GM19043 (cell line): ENCODE results near the gene DLG3.
"Not testable (repeated sequence)": the region's sequence is repeated elsewhere in the genome, so short reads cannot be mapped to it uniquely, and the experiment has no call there.

Experiments used
- ATAC-seq: cut with Tn5 transposase; IDR thresholded peaks from one replicate; pipeline ENCODE4 v1.9.1; 2021; ENCODE audit warnings: low read depth; ENCODE audit not compliant: unreplicated experiment

The DLG3 gene

DNA sequence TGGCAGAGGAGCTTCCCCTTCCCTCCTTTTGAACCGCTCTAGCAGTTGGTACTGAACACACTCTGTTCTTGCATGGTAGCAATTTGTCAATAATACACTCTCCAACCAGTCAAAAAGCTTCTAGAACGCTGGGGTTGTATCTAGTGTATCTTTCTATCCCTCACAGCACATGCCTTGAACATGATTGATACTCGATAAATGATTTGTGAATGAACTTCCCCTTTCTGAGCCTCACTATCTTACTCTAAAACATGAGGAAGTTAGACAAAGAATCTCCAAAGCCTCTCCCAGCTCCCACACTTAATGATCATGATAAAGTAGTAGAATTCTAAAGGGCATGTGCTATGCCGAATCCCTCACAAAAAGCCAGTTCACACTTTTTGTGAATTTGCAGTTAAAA is 64.4 kb downstream of the DLG3 start:
- no peak for ATAC-seq

DNA sequence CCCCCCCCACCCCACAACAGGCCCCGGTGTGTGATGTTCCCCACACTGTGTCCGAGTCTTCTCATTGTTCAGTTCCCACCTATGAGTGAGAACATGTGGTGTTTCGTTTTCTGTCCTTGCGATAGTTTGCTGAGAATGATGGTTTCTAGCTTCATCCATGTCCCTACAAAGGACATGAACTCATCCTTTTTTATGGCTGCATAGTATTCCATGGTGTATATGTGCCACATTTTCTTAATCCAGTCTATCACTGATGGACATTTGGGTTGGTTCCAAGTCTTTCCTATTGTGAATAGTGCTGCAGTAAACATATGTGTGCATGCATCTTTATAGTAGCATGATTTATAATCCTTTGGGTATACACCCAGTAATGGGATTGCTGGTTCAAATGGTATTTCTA is 70.6 kb downstream of the DLG3 start:
- ATAC-seq: not testable (repeated sequence)

DNA sequence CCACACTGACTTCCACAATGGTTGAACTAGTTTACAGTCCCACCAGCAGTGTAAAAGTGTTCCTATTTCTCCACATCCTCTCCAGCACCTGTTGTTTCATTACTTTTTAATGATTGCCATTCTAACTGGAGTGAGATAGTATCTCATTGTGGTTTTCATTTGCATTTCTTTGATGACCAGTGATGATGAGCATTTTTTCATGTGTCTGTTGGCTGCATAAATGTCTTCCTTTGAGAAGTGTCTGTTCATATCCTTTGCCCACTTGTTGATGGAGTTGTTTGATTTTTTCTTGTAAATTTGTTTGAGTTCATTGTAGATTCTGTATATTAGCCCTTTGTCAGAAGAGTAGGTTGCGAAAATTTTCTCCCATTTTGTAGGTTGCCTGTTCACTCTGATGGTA is 71.1 kb downstream of the DLG3 start:
- ATAC-seq: not testable (repeated sequence)

DNA sequence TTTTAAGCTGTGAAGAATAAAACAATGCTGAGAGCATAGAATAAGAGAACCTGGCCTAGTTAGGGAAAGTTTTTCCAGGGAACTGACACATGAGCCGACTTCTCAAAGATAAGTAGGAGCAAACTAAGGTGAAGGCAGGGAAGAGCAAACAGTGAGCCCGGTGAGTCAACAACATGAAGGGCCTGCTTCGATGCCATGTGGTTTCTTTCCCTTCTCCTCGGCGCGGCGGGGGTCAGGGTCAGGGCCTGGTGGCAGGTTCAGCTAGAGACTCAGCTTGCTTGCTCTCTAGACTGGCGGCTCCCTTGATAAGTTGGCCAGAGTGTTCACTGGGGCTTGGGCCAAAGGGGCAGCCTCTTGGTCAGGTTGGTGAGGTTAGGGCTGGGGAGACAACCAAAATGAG is 81.1 kb downstream of the DLG3 start:
- no peak for ATAC-seq

DNA sequence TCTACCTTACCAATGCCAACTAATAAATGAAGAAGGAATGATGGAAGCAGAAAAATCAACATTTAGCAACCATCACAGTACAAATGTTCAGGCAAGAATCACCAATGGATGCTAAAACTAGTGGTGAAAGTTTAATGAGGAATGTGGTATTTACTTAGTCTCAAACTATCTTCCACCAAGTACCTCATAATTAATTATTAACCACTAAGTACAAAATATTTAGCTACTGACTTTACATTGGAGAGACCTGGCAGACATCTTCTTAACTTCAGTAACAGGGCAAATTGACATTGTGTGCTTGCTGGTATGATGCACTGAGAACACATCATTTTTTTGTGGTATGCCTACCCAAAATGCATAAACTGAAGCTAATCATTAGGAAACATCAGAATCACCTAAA is 82.4 kb downstream of the DLG3 start:
- ATAC-seq: no peak

DNA sequence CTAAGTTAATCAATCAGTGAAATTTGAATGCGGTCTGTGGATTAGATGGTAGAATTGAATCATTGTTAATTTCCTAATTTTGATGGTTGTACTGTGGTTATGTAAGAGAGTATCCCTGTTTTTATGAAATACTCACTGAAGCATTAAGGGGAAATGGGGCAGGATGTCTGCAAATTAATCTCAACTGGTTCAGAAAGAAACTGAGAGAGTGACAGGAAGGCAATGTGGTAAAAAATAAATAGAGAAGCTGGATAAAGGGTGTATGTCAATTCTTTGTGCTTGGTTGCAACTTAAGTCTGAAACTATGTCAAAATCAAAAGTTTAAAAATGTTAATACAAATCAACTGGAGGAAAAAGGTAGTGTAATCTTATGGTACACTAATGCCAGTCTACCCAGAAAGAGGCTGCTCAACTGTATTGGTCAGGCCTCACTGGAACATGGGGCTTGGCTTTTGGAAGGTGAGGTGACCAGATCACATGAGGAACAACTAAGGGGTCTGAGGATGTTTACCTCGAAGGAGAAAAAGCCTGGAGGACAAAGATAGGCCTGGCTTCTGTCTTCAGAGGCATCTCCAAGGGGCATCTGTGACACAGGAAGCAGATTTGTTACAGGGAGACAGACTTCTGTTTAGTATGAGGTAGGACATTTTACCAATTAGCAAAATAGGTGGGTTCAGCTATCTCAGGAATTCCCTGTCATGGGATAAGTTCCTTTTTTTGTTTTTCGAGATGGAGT is 83.1 kb downstream of the DLG3 start:
- no peak for ATAC-seq

DNA sequence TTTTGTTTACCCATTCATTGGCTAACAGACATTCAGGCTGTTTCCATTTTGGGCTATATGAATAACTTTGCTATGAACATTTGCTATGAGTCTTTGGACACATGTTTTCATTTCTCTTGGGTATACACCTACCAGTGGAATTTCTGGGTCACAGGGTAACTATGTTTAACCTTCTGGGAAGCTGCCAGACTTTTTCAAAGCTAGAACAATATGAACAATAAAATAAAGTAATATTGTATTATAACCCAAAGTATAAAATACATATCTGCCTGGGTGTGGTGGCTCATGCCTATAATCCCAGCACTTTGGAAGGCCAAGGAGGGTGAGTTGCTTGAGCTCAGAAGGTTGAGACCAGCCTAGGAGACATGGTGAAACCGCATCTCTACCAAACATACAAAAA is 90.6 kb downstream of the DLG3 start:
- no peak for ATAC-seq

DNA sequence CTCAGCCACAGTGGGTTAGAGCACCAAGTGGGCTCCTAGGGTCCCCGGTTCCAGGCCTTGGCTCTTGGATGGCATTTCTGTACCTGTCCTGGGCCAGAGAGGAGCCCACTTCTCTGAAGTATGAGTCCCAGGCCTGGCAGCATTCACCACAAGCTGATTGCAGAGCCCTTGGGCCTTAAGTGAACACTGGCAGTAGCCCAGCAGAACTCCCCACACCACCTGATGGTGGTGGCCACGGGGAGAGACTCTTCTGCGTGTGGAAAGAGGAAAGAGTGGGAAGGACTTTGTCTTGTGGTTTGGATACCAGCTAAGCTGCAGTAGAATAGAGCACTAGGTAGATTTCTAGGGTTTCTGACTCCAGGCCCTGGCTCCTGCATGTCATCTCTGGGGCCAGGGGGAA is 104.8 kb downstream of the DLG3 start:
- ATAC-seq: no peak

DNA sequence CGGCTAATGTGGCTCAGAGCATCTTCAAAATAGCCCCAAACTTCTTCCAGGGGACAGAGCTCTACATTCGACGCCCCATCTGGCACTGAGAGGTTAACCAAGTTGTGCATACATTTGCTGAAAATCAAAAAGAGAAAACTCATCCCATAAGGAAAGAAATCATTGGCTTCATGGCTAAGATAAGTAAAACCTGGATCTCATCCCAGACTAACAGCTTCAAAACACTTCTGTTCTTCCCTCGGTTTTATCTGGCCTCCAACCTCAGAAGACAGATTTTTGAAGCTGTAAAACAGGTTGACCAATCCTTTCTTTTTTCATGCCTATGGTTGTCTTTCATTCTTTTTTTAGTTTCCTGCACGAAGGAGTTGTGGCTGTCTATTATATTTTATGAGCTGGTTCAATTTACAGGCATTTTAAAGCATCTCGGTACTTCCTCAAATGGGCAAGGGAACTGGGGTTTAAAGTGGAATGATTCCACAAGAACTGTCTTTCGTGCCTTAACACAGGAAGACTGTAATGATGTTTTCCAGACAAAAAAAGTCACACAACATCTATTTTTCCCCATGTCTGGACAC is 107.6 kb downstream of the DLG3 start:
- ATAC-seq: no peak

DNA sequence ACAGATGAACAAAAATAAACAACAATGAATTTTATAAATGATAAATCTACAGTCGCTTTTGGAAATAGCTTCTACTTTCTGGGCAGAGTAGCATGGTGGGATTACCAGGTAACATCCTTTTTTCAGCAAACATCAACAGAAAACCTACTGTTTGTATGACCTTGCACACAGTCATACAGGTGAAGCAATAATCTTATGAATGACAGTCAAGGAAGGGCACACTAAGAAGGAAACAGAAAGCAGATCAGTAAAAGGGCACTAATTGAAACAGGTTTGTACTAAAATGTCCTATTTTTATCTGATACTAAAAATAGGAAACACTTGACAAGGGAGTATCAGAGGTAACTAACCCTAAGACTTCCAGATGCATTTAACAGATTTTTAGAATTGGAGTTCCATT is 108.9 kb downstream of the DLG3 start:
- no peak for ATAC-seq

DNA sequence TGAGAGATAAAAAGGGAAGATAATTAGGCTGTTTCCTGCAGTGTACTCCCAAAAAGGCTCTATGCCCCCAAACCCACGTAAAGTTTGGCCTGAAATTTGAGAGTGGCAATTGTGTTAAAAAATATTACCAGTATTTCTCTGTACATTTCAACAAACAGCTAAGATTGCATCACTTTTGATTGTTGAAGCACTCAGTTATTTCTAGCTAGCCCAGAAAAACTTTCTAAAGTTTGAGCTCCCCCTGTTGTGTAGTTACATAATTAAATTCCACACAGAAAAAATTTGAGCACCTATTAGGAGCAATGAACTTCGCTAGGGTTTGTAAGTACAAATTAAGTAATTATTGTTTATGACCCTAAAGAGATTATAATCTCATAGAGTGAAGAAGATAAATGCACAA is 109.4 kb downstream of the DLG3 start:
- no peak for ATAC-seq

DNA sequence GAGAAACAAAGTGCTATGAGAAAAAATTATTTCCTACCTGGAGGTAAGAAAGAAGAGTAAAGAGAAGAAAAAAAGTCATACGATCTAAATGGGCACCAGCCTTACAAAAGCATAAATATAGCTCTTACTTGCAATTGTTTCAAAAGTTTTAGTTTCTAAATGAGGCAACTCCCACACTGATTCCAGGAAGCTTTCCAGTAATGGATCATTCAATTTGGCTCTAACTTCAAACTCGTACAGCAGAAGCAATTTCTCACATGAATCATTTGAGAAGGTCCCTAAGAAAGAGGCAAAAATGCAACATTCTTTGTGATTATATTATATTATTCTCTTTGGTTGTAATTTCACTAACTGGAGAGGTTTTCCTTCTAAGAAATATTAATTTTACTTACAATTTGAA is 109.9 kb downstream of the DLG3 start:
- no peak for ATAC-seq

DNA sequence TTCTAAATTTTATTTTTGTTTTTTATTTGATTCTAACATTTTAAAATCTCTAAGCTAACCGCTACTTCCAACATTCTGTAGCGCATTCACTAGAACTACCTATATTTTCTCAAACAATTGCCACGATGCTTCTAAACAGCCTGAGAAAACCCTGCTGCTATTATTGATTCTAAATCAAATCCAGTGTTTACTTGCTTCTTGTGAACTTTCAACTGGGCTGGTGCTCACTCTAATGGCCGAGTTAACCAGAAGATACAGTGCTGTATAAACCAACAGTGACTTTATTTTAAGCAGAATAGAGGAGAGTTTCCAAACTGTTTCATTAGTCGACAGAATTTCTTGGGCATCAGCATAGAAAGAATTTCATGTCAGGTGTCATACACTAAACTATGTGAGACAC is 110.3 kb downstream of the DLG3 start:
- ATAC-seq: no peak
